HG03439 (cell line): ENCODE results near the gene CMTM2.
A peak's percentile ranks its signal among the peaks of the same experiment; 100 is the strongest.

ENCODE experiments used
- ATAC-seq: cut with Tn5 transposase; IDR thresholded peaks from one replicate; pipeline ENCODE4 v1.9.1; 2021; ENCODE audit warnings: mild to moderate bottlenecking, moderate library complexity; ENCODE audit not compliant: unreplicated experiment

The CMTM2 gene

GRCh38 chr16:66578651-66579531, at the start of gene CMTM2:
CMTM2 (plus strand) TSS chr16:66579463; CDS start chr16:66579608, 145 bp downstream.
- no peak for ATAC-seq

- no peak for ATAC-seq
These were observed 49.8 kb upstream of the CMTM2 start for GRCh38 chr16:66529475-66529874.

DNA sequence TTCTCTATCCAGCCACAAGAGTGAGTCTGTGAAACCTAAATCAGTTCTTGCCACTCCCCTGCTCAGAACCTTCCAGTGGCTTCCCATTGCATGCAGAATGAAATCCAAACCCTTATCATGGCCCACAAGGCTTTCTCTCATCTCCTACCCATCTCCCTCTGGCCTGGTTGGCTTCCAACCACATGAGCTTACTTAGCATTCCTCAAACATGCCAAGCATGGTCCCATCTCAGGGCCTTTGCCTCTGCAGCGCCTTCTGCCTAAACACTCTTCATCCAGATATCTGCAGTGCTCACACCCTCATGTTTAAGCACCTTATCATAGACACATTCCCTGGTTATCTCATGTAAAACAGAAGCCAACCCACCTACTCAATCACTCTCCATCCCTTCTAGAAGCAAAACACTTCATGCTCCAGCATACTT, 44.9 kb upstream of the CMTM2 start:
- ATAC-seq: no peak

DNA sequence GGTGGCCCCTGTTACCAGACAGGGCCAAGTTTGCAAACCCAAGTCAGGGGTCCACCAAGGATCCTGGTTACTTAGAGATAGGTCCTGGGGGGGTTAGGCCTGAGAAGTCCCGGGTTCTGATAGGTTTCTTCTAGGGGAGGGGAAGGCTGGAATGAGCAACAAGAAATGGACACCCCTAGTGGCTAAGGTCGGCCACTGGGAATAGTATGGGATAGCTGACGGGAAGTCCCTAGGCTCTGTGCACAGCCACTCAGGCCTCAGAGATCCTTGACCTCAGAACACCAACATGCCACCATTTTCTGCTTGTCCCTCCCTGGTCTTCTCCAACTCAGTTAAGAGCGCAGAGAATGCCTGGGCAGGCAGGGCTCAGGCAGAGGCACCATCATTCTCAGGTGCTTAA, 42.7 kb upstream of the CMTM2 start:
- no peak for ATAC-seq

- no peak for ATAC-seq
These were observed 42.0 kb upstream of the CMTM2 start for GRCh38 chr16:66537236-66537635.

- ATAC-seq: no peak
These were observed 40.4 kb upstream of the CMTM2 start for GRCh38 chr16:66538910-66539309.

DNA sequence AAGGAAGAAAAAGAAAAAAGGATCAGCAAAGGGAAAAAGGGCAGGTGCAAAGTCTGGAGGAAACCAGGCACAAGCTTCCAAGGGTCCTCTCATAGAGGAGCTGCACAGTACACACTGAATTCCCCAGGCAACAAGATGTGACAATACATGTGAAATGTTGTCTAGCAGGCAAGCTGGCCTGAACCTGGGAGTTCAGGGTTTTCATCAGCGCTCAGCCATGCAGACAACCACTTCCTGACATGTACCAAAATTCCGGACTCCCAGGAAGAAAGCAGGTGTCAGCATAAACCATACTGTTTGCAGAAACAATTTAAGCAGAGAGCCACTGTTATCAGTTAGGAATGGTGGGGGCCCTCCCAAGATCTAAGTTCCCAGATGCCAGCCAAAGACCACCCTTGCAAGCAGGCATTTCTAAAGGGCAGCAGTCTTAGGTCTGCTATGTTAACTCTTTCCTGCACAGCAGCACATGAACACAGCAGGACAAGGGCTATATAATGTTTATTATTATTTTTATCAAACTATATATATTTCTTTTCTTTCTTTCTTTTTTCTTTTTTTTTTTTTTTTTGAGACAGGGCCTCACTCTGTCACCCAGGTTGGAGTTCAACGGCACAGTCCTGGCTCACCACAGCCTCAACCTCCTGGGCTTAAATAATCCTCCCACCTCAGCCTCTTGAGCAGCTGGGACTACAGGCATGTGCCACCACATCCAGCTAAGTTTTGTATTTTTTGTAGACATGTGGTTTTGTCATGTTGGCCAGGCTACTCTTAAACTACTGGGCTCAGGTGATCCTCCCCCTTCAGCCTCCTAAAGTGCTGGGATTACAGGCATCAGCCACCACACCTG, 39.4 kb upstream of the CMTM2 start:
- no peak for ATAC-seq

DNA sequence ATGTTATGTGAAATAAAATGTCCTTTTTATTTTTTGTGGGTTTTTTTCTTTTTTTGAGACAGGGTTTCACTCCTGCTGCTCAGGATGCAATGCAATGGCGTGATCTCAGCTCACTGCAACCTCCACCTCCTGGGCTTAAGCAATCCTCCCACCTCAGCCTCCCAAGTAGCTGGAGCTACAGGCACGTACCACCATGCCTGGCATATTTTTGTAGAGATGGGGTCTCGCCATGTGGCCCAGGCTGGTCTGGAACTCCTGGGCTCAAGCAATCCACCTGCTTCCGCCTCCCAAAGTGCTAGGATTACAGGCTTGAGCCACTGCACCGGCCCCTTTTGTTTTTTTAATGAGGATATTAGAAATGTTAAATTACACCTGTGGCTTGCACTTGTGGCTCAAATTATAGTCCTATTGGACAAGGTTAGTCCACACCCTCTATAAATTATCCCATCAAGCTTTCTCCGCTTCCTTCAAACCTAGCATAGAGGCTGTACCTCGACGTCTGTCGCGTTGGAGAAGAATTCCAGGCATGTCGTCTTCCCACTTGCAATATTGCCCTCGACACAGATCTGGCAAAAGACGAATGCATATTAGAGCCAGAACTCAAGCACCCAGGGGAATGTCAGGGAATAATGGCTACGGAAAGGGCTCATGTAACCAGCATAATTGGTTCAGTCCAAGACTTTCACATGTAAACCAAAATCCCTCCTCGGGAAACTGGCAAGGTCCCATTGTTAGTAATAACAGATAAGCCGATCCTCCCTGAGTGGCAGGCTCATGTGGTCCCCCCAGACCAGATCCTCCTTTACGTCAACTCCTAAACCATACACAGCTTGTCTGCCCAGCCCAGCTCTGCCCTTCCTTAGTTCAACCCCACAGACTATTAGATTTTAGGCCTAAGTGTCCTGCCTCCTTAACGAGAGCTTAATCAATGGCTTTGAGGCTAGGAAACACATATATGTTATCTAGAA, 37.6 kb upstream of the CMTM2 start:
- no peak for ATAC-seq

DNA sequence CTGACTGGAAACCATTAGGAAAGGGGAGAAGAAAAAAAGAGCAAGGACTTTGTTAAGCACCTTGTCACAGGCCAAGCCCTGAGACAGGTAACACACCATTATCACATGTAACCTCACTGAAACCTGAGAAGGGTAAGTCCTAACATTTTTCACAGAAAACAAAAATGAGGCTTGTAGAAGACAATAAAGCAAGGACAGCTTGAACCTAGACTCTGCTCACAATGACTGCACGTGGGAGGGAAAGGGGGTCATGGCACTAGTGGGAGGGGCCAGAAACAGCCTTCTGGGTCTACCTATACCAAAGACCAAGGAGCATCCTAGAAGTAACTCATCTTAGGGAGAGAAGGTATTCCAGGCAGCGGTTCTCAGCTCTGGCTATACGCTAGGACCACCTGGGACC, 36.9 kb upstream of the CMTM2 start:
- no peak for ATAC-seq

- ATAC-seq: no peak
These were observed 35.7 kb upstream of the CMTM2 start for GRCh38 chr16:66543541-66543940.

GRCh38 chr16:66544016-66544757, 35.1 kb upstream of the CMTM2 start:
- ATAC-seq: no peak

- no peak for ATAC-seq
These were observed 31.9 kb upstream of the CMTM2 start for GRCh38 chr16:66547101-66547989.

DNA sequence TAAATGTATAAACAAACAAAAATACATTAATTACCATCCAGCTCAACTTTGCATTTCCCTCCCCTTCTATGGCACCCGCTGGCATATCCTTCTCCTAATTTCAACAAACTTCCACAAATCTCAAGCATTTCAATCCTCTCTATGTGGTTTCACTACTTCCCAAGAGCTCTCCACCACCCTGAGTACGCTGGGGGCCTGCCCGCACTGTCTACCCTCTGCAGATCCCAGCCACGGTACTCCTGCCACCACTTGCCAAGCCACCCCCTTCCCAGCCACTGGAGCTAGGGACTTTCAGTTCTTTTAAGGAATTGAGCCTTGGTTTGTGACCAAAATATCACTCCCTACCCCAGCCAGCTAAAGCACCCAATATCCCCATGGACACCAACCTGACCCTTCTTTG, 31.2 kb upstream of the CMTM2 start:
- no peak for ATAC-seq

- ATAC-seq: no peak
These were observed 30.4 kb upstream of the CMTM2 start for GRCh38 chr16:66548868-66549267.

DNA sequence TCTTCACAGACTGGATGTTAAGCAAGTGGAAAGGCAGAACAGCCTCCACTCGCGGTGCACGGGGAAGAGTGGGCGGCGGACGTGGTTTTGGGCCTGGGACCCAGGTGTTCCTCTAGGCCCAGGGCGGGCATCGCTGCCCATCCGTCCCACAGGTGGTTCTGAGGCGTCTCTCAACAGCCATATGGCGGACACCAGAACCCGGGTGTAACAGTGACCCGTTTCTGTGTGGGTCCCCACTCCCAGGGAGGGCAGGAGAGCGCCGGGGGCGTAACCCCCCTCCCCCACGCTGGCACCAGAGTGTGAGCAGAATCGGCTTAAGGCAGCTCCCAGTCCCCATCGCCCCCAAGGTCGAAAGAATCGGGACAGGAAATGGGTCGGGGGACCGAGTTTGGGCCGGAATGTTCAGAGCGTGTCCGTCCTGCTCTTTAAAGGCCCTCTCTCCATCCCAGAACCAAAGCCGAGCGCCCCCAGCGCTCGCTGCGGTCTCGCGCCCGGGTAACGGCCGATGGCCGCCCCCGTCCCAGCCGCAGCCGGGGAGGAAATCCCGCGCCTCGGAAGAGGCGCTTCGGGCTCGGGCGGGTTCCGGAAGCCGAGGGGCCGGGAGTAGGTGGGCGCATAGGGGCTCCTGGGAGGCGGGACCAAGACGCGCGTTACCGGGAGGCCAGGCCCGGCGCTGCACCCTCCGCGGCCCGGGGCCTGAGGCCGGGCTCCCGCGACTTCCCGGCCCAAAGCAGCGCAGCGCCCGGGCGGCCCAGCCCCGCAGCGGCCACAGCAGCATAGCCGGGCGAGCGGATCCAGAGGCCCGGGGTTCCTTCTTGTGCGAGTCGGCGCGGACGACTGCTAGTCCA, 29.8 kb upstream of the CMTM2 start, which contains the start of gene TK2:
Gene TK2, minus strand, starts transcription at position 839 of the 848 bp plus-strand sequence. Its CDS starts 61 bp downstream, at position 778.
- ATAC-seq: peak; percentile 40

DNA sequence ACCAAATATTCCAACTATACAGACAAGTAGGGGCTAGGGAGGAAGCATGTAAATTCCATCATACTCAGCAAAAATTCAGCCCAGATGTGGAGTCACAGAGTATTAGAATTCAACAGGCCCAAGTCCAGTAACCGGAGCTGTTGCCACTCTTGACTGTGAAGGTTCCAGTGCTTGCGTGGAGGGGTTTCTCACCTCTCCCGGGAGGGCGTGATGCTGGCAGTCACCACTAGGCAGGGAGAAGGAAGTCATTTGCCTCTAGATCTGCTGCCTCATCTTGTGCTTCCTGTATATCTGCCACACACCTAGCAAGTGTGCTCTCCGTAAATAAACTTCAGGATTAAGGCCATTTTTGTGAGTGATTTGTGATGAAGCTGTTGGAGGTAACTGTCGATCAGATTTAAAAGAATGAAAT, 27.9 kb upstream of the CMTM2 start:
- ATAC-seq: no peak

- peak; percentile 15 for ATAC-seq
These were observed 27.4 kb upstream of the CMTM2 start for GRCh38 chr16:66551788-66552285.
